Activated CD4-positive, alpha-beta T cell treated with anti-CD3 and anti-CD28 coated beads, Interleukin-2, amount 10 ng/mL, durations not matched to agents 7 days and 5 days (primary cell): ENCODE measurements around the gene REXO1. TPM values are rescaled to one million over a fixed set of nuclear protein-coding genes. Genes with fewer than 3 reads are reported as not detected.

Experiments
- CTCF ChIA-PET: fragments of 350-600 bp; sonication (Branson Sonifier 250); formaldehyde crosslinking; loops from one replicate; lab custom pipeline; 2021; ENCODE audit warnings: antibody characterized with exemption; lab: Charles Lee
- POLR2A ChIA-PET: fragments of 350-600 bp; sonication (Branson Sonifier 250); formaldehyde crosslinking; loops from one replicate; lab custom pipeline; 2021; ENCODE audit warnings: antibody characterized with exemption; lab: Charles Lee
- DNase-seq: peaks from one replicate; pipeline ENCODE4 v3.0.0-alpha.2; 2020
- H3K27ac Mint-ChIP-seq: one replicate; pipeline ENCODE4 v1.8.0; 2021; ENCODE audit warnings: mild to moderate bottlenecking, moderate library complexity, mixed read lengths
- H3K27me3 Mint-ChIP-seq: one replicate; pipeline ENCODE4 v1.8.0; 2021; ENCODE audit warnings: mixed read lengths
- H3K36me3 Mint-ChIP-seq: one replicate; pipeline ENCODE4 v1.8.0; 2021; ENCODE audit warnings: low read depth, mixed read lengths
- H3K4me1 Mint-ChIP-seq: one replicate; pipeline ENCODE4 v1.8.0; 2021; ENCODE audit warnings: mixed read lengths
- H3K4me3 Mint-ChIP-seq: one replicate; pipeline ENCODE4 v1.8.0; 2021; ENCODE audit warnings: mild to moderate bottlenecking, moderate library complexity, mixed read lengths
- H3K9me3 Mint-ChIP-seq: one replicate; pipeline ENCODE4 v1.8.0; 2021; ENCODE audit warnings: mixed read lengths
- total RNA-seq, 2 experiments: library from RNA; stranded (reverse); gene quantifications; one replicate each; pipeline ENCODE4 v1.2.3, GENCODE V29; 2021

REXO1 gene
- total RNA-seq, 2 experiments from 2014 or later, result 44.2 to 54.7 TPM

GRCh38 chr19:1840541-1841115, 7.7 kb downstream of the REXO1 start:
- no peaks in the 10 kb centered on the region for H3K9me3 Mint-ChIP-seq
- H3K4me1 Mint-ChIP-seq, result peaks cover 24% of the 10 kb centered on the region
- DNase-seq, result no peak
- no peaks in the 10 kb centered on the region for H3K27me3 Mint-ChIP-seq
- H3K4me3 Mint-ChIP-seq, result no peak overlapping the region
- CTCF ChIA-PET, result interaction anchor here (1.3 to 4.7 kb wide), 2 partner anchors 8 to 14 kb away, joined by 3 to 31 read pairs; no protein-coding TSS in a partner anchor
- H3K36me3 Mint-ChIP-seq, result peaks cover 2% of the 10 kb centered on the region
- POLR2A ChIA-PET, result no interaction called here
- no peak overlapping the region for H3K27ac Mint-ChIP-seq

- Mint-ChIP-seq H3K4me3 (no peak overlapping the region), H3K36me3 (peaks cover 2% of the 10 kb centered on the region), H3K27me3 (no peaks in the 10 kb centered on the region), H3K27ac (no peak overlapping the region), H3K4me1 (peaks cover 23% of the 10 kb centered on the region), H3K9me3 (no peaks in the 10 kb centered on the region)
- ChIA-PET CTCF (interaction anchor here (1.3 to 4.7 kb wide), 5 partner anchors 9 to 106 kb away, joined by 3 to 31 read pairs (median 4); no protein-coding TSS in a partner anchor), POLR2A (no interaction called here)
- DNase-seq, result no peak
Observed at GRCh38 chr19:1839658-1840540, 8.4 kb downstream of the REXO1 start.

- peaks cover 19% of the 10 kb centered on the region for H3K4me1 Mint-ChIP-seq
- peak; percentile 62 for DNase-seq
- no peaks in the 10 kb centered on the region for H3K27me3 Mint-ChIP-seq
- no peaks in the 10 kb centered on the region for H3K36me3 Mint-ChIP-seq
- ChIA-PET POLR2A (no interaction called here), CTCF (interaction anchor here (0.7 to 4.7 kb wide), 10 partner anchors 8 to 451 kb away, joined by 3 to 31 read pairs (median 4); no protein-coding TSS in a partner anchor)
- no peak overlapping the region for H3K27ac Mint-ChIP-seq
- no peaks in the 10 kb centered on the region for H3K9me3 Mint-ChIP-seq
- no peak overlapping the region for H3K4me3 Mint-ChIP-seq
Observed at GRCh38 chr19:1837625-1838105, 10.6 kb downstream of the REXO1 start.

GRCh38 chr19:1837222-1837565, 11.1 kb downstream of the REXO1 start:
- peaks cover 17% of the 10 kb centered on the region for H3K4me1 Mint-ChIP-seq
- H3K27ac Mint-ChIP-seq, result no peak overlapping the region
- H3K27me3 Mint-ChIP-seq, result no peaks in the 10 kb centered on the region
- no peaks in the 10 kb centered on the region for H3K9me3 Mint-ChIP-seq
- no peak for DNase-seq
- CTCF ChIA-PET, result interaction anchor here (1.3 to 4.7 kb wide), 5 partner anchors 9 to 16 kb away, joined by 4 to 31 read pairs (median 5); no protein-coding TSS in a partner anchor
- no peaks in the 10 kb centered on the region for H3K36me3 Mint-ChIP-seq
- H3K4me3 Mint-ChIP-seq, result no peak overlapping the region
- POLR2A ChIA-PET, result no interaction called here

- ChIA-PET CTCF (interaction anchor here (1.3 to 4.7 kb wide), 5 partner anchors 8 to 17 kb away, joined by 4 to 31 read pairs (median 5); no protein-coding TSS in a partner anchor), POLR2A (no interaction called here)
- H3K4me1 Mint-ChIP-seq, result peaks cover 16% of the 10 kb centered on the region
Observed at GRCh38 chr19:1836458-1837221, 11.6 kb downstream of the REXO1 start.

GRCh38 chr19:1833540-1833939, 14.7 kb downstream of the REXO1 start:
- Mint-ChIP-seq H3K4me3 (no peak overlapping the region), H3K36me3 (peaks cover 3% of the 10 kb centered on the region), H3K27me3 (no peaks in the 10 kb centered on the region), H3K9me3 (no peaks in the 10 kb centered on the region), H3K4me1 (no peaks in the 10 kb centered on the region), H3K27ac (no peak overlapping the region)
- ChIA-PET CTCF (interaction anchor here (0.5 to 0.9 kb wide), 2 partner anchors 10 to 1560 kb away, joined by 3 read pairs; no protein-coding TSS in a partner anchor), POLR2A (no interaction called here)
- DNase-seq, result no peak

More at GRCh38 chr19:1836458-1837221, 11.6 kb downstream of the REXO1 start:
- Mint-ChIP-seq H3K4me3 (no peak overlapping the region), H3K27me3 (no peaks in the 10 kb centered on the region), H3K27ac (no peak overlapping the region), H3K9me3 (no peaks in the 10 kb centered on the region), H3K36me3 (no peaks in the 10 kb centered on the region)
- DNase-seq, result no peak

GRCh38 chr19:1832046-1832663, 16.1 kb downstream of the REXO1 start:
- H3K4me1 Mint-ChIP-seq, result no peaks in the 10 kb centered on the region
- no peaks in the 10 kb centered on the region for H3K9me3 Mint-ChIP-seq
- no peak overlapping the region for H3K27ac Mint-ChIP-seq
- H3K36me3 Mint-ChIP-seq, result peaks cover 3% of the 10 kb centered on the region
- no peaks in the 10 kb centered on the region for H3K27me3 Mint-ChIP-seq
- ChIA-PET POLR2A (no interaction called here), CTCF (no interaction called here)
- DNase-seq, result no peak
- H3K4me3 Mint-ChIP-seq, result no peak overlapping the region

GRCh38 chr19:1830978-1831377, 17.3 kb downstream of the REXO1 start:
- no peaks in the 10 kb centered on the region for H3K9me3 Mint-ChIP-seq
- H3K27me3 Mint-ChIP-seq, result no peaks in the 10 kb centered on the region
- CTCF ChIA-PET, result no interaction called here
- no peak overlapping the region for H3K27ac Mint-ChIP-seq
- POLR2A ChIA-PET, result no interaction called here
- peaks cover 4% of the 10 kb centered on the region for H3K36me3 Mint-ChIP-seq
- no peak overlapping the region for H3K4me3 Mint-ChIP-seq
- DNase-seq, result no peak
- peaks cover 1% of the 10 kb centered on the region for H3K4me1 Mint-ChIP-seq

- H3K27me3 Mint-ChIP-seq, result no peaks in the 10 kb centered on the region
- peaks cover 4% of the 10 kb centered on the region for H3K4me1 Mint-ChIP-seq
- H3K36me3 Mint-ChIP-seq, result peaks cover 8% of the 10 kb centered on the region
- CTCF ChIA-PET, result no interaction called here
- H3K9me3 Mint-ChIP-seq, result no peaks in the 10 kb centered on the region
- no peak overlapping the region for H3K4me3 Mint-ChIP-seq
- DNase-seq, result no peak
- POLR2A ChIA-PET, result no interaction called here
- H3K27ac Mint-ChIP-seq, result no peak overlapping the region
Observed at GRCh38 chr19:1830568-1830967, 17.7 kb downstream of the REXO1 start.

- Mint-ChIP-seq H3K27ac (no peak overlapping the region), H3K27me3 (no peaks in the 10 kb centered on the region), H3K4me3 (no peak overlapping the region), H3K36me3 (peaks cover 8% of the 10 kb centered on the region), H3K9me3 (no peaks in the 10 kb centered on the region), H3K4me1 (peaks cover 4% of the 10 kb centered on the region)
- CTCF ChIA-PET, result interaction anchor here (1.0 to 1.2 kb wide), 2 partner anchors 8 to 9 kb away, joined by 4 to 5 read pairs; no protein-coding TSS in a partner anchor
- no peak for DNase-seq
- POLR2A ChIA-PET, result no interaction called here
Observed at GRCh38 chr19:1829958-1830357, 18.3 kb downstream of the REXO1 start.

GRCh38 chr19:1828279-1829238, 19.7 kb downstream of the REXO1 start:
- Mint-ChIP-seq H3K9me3 (no peaks in the 10 kb centered on the region), H3K27ac (no peak overlapping the region), H3K27me3 (no peaks in the 10 kb centered on the region), H3K36me3 (peaks cover 11% of the 10 kb centered on the region), H3K4me3 (no peak overlapping the region), H3K4me1 (peaks cover 4% of the 10 kb centered on the region)
- ChIA-PET CTCF (interaction anchor here (0.7 to 2.8 kb wide), 3 partner anchors 9 to 21 kb away, joined by 3 to 17 read pairs (median 4); no protein-coding TSS in a partner anchor), POLR2A (no interaction called here)
- no peak for DNase-seq
